HG03095 (cell line): Measurements from ENCODE around the gene PPP1R18.
"Not testable (repeated sequence)": the region's sequence is repeated elsewhere in the genome, so short reads cannot be mapped to it uniquely, and the experiment has no call there.

Experiments
- ATAC-seq: cut with Tn5 transposase; IDR thresholded peaks from one replicate; pipeline ENCODE4 v1.9.1; 2021; ENCODE audit warnings: moderate library complexity; ENCODE audit not compliant: unreplicated experiment

Gene PPP1R18, protein sequence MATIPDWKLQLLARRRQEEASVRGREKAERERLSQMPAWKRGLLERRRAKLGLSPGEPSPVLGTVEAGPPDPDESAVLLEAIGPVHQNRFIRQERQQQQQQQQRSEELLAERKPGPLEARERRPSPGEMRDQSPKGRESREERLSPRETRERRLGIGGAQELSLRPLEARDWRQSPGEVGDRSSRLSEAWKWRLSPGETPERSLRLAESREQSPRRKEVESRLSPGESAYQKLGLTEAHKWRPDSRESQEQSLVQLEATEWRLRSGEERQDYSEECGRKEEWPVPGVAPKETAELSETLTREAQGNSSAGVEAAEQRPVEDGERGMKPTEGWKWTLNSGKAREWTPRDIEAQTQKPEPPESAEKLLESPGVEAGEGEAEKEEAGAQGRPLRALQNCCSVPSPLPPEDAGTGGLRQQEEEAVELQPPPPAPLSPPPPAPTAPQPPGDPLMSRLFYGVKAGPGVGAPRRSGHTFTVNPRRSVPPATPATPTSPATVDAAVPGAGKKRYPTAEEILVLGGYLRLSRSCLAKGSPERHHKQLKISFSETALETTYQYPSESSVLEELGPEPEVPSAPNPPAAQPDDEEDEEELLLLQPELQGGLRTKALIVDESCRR

DNA sequence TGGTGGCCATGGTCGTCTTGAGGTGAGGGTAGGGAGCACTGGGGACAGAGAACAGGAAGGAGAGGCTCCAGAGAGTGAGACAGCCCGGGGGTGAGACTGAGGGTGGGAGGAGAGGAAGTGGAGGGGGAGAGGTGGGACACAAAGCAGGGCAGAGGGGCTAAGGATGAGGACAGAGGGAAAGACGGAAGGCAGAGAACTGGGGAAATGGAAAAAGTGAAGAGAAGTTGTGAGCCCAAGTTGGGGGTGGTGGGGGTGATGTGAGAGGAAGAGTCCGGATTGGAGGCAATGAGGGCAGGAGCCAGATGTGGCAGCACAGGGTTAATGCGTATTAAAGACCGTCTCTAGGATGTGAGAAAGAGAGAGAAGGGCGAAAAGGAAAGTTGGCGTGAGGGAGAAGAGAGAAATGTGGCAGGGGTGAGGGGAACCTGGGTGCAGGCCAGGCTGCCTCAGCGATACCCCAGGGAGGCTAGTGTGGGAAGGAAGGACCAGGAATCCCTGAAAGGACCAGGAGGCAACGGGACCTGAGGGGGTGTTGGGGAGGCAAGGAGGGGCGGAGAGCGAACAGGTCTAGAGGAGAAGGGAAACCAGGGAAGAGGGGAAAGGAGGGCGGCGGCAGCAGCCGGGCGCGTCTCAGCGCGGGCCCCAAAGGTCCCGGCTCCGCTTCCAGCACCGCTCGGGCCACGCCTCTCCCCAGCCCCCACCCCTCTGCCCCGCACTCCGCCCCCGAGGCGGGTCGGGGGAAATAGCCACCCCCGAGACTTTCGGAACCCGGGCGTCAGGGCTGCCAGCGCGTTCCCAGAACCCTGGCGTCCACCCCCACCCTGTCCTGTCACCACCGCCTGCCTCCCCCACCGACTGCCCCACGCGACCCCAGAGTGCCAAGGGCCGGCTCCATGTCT, at the start of gene PPP1R18:
PPP1R18 (minus strand) TSS at position 637 of the 899 bp plus-strand sequence; CDS start at position 10, 627 bp downstream.
- ATAC-seq = no peak

DNA sequence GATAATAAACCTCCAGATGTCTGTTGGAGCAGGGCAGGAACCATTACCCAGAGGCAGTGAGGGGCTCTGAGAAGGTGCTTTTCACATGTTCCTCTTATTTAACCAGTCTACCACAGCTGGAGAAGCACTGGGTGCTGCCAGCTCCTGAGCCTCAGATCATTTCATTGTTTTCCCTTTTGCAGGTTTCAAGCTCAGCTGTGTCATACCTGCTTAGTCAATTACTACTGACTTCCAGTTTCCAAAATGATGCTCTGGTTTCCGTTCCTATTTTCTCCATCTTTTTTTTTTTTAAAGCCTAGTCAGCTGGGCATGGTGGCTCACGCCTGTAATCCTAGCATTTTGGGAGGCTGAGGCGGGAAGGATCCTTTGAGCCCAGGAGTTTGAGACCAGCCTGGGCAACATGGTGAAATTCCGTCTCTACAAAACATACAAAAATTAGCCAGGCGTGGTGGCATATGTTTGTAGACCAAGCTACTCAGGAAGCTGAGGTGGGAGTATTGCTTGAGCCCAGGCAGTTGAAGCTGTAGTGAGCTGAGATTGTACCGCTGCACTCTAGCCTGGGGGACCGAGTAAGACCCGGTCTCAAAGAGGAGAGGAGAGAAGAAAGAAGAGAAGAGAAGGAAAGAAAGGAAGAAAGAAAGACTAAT, 49.3 kb upstream of the PPP1R18 start:
- ATAC-seq = no peak

DNA sequence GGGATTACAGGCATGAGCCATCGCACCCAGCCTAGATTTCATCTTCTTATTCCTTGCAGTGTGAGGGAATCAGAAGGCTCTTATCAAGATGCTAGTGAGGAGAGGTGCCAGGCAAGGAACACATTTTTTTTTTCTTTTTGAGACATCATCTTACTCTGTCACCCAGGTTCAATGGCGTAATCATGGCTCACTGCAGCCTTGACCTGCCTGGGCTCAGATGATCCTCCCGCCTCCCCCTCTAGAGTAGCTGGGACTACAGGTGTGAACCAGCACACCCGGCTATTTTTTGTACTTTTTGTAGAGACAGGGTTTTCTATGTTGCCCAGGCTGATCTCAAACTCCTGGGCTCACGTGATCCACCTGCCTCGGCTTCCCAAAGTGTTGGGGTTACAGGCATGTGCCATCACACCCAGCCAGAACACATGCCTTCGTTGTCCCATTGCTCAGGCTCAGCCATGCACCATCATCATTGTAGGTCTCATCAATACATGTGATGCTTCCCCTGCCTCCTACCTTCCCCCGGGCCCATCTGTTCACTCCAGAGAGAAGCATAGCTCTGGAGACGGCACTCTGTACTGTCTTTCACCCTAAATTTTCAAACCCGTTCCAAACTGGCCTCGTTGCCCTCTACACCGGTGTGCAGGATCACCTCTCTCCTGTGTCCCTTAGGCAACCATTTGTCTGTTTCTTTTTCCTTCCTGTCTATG, 45.9 kb upstream of the PPP1R18 start:
- ATAC-seq = no peak

DNA sequence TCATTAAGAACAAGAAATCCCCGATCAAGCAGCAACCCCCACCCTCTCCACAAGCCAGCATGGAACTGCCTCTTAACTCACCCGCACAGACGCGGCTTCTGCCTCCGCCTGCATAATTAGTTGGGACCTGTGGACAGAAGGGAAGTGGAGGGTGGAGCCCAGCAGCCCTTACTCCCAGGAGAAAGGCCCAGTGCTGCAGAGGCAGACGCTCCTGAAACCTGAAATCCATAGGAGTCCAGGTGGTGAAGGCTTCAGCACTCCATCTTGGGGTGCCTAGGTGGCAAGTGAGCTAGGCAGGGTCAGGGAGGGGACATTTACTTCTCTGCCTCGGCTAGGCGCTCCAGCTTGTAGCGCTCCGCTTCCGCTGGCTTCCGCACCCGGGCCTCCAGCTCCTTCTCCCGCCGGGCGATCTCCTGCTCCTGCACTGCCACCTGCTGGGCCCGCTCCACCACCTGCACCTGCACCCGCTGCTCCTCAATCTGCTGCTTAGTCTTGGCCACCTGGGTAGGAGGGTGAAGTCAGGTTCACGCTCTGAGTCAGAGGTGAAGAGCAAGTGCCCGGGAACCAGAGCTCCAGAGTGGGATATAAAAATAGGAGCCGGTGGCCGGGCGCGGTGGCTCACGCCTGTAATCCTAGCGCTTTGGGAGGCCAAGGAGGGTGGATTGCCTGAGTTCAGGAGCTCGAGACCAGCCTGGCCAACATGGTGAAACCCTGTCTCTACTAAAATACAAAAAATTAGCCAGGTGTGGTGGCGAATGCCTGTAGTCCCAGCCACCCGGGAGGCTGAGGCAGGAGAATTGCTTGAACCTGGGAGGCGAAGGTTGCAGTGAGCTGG, 44.4 kb upstream of the PPP1R18 start:
- ATAC-seq = no peak

DNA sequence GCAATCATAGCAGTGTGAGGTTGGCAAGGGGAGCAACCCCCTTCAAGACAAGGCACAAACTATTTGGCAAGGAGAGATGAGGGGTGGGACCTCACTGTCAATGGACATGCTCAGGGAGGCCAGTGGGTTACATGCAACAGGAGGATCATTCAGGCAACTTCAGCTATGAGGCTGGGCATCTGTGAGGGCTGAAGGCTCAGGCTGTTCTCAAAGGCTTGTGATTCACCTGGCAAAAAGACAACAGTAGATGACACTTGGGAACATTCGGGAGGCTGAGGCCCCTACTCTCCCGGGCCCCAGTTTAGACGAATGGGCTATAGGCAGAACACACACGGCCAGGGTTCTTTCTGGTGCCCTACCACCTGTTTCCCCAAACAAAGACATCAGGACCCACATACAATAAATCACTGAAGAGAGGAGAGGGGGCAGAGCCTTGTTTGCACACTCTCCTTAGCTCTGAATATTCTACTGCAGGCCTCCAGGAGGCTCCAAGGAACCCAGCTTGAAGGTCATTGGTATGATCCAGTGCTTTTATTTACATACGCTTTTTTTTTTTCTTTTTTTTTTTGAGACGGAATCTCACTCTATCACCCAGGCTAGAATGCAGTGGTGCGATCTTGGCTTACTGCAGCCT, 41.6 kb upstream of the PPP1R18 start:
- no peak for ATAC-seq

DNA sequence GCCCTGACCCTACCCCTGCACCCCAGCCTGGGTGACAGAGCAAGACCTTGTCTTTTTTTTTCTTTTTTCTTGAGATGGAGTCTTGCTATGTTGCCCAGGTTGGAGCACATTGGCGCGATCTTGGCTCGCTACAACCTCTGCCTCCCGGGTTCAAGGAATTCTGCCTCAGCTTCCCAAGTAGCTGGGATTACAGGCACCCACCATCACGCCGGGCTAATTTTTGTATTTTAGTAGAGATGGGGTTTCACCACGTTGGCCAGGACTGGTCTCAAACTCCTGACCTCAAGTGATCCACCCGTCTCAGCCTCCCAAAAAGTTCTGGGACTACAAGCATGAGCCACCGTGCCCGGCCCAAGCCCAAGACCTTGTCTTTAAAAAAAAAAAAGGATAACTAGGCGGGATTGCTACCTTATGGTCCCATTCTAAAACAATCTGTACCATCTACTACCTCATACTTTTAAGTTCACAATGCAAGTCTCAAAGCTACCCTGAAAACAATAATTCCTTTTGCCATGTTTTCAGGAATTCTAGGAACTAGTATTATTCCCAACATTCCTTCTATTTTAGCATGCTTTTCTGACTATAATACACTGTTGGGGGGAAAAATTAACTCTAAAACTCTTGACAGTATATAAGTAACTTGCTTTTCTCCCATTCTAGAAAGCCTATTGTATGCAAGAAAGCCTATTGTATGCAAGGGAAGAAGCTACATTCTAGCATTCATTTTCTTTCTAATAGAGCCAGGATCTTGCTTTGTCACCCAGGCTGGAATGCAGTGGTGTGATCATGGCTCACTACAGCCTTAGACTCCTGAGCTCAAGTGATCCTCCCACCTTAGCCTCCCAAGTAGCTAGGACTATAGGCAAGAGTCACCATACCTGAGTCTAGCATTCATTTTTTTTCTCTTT, 40.3 kb upstream of the PPP1R18 start:
- ATAC-seq = no peak

DNA sequence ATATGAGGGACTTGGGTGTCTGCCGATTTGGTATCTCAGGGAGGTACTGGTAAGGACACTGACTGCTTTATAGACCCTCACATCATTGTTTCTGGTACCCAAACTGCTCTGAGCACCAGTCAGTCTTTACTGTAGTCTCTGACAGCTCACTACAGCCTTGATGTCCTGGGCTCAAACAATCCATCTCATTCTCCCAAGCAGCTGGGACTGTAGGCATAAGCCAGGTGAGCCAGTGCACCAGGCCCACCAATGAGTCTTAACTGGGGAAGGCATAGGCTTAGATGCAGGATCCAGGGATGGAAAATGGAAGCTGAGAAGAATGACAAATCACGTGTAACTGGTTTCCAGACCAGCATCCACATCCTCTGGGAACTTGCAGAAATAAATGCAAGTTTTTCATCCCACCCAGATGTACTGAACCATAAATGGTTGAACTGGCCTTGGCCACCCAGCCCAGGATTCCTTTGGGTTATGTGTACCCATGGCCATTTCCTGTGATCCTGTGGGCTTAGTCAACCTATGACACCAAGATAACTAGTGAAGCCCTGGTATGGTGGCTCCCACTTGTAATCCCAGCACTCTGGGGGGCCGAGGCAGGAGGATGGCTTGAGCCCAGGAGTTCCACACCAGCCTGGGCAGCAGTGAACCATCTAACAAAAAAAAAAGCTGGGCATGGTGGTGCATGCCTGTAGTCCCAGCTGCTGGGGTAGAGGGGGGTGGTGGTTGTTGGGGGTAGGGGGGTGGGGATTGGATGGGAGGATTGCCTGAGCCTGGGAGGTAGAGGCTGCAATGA, 39.5 kb upstream of the PPP1R18 start:
- no peak for ATAC-seq

DNA sequence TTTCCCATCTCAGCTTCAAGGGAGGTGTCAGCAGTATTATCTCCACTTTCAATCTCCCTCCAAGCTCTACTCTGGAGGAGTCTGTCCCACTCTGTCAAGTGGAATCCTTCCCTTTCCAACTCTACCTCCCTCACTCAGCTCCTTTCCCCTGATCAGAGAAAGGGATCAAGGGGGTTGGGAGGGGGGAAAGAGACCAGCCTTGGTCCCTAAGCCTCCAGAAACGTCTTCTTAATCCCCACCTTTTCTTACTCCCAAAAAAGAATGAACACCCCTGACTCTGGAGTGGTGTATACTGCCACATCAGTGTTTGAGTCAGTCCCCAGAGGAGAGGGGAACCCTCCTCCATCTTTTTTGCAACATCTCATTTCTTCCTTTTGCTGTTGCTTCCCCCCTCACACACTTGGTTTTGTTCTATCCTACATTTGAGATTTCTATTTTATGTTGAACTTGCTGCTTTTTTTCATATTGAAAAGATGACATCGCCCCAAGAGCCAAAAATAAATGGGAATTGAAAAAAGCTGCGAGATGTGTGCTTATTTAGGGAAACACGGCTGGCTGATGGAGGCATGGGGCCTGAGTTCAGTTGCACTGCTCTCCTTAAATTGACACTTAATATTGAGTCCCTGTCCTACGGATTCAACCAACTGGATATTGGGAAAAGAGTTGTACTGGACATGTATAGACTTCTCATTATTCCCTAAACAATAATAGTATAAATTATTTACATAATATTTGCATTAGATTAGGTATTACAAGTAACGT, 38.6 kb upstream of the PPP1R18 start:
- ATAC-seq = no peak

DNA sequence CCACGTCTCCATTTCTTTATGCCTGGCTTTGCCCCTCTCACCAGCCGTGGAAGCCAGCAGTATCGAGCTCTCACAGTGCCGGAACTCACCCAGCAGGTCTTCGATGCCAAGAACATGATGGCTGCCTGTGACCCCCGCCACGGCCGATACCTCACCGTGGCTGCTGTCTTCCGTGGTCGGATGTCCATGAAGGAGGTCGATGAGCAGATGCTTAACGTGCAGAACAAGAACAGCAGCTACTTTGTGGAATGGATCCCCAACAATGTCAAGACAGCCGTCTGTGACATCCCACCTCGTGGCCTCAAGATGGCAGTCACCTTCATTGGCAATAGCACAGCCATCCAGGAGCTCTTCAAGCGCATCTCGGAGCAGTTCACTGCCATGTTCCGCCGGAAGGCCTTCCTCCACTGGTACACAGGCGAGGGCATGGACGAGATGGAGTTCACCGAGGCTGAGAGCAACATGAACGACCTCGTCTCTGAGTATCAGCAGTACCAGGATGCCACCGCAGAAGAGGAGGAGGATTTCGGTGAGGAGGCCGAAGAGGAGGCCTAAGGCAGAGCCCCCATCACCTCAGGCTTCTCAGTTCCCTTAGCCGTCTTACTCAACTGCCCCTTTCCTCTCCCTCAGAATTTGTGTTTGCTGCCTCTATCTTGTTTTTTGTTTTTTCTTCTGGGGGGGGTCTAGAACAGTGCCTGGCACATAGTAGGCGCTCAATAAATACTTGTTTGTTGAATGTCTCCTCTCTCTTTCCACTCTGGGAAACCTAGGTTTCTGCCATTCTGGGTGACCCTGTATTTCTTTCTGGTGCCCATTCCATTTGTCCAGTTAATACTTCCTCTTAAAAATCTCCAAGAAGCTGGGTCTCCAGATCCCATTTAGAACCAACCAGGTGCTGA, 37.6 kb upstream of the PPP1R18 start:
- ATAC-seq = not testable (repeated sequence)

DNA sequence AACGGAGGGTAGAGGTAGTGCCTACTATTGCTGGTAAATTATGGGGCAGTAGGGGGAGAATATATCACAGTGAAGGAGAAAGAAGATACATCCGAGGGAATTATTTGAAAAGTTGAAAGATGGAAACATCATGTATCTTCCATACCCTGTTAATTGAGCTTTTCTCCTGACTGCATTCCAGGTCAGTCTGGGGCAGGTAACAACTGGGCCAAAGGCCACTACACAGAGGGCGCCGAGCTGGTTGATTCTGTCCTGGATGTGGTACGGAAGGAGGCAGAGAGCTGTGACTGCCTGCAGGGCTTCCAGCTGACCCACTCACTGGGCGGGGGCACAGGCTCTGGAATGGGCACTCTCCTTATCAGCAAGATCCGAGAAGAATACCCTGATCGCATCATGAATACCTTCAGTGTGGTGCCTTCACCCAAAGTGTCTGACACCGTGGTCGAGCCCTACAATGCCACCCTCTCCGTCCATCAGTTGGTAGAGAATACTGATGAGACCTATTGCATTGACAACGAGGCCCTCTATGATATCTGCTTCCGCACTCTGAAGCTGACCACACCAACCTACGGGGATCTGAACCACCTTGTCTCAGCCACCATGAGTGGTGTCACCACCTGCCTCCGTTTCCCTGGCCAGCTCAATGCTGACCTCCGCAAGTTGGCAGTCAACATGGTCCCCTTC, 36.9 kb upstream of the PPP1R18 start:
- ATAC-seq = not testable (repeated sequence)

DNA sequence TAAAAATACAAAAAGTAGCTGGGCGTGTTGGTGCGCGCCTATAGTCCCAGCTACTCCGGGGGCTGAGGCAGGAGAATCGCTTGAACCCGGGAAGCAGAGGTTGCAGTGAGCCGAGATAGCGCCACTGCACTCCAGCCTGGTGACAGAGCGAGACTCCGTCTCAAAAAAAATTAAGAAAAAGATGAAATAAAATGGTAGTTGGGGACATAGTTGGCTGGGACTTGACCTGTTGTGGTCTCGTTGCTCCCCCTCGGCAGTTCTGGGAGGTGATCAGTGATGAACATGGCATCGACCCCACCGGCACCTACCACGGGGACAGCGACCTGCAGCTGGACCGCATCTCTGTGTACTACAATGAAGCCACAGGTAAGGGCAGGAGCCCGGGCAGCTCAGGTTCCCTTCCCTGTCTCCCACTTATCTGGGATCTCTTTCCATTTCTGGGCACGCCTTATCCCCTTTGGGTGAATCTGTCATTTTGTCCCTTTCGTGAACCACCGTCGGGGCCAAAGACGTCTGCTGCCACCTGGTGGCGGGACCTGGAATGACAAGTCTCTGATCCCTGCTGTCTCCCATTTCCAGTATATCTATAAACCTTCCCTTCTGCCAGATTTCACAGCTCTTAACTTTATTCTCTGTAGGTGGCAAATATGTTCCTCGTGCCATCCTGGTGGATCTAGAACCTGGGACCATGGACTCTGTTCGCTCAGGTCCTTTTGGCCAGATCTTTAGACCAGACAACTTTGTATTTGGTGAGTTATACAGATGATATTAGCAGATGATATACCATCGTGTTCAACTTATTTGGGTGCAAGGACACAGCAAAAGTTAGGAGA, 36.1 kb upstream of the PPP1R18 start:
- no peak for ATAC-seq

DNA sequence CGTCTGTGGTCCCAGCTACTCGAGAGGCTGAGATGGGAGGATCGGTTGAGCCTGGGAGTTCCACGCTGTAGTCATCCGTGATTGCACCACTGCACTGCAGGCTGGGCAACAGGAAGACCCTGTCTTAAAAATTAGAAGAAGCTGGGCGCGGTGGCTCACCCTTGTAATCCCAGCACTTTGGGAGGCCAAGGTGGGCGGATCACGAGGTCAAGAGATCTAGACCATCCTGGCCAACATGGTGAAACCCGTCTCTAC, 35.5 kb upstream of the PPP1R18 start:
- not testable (repeated sequence) for ATAC-seq

DNA sequence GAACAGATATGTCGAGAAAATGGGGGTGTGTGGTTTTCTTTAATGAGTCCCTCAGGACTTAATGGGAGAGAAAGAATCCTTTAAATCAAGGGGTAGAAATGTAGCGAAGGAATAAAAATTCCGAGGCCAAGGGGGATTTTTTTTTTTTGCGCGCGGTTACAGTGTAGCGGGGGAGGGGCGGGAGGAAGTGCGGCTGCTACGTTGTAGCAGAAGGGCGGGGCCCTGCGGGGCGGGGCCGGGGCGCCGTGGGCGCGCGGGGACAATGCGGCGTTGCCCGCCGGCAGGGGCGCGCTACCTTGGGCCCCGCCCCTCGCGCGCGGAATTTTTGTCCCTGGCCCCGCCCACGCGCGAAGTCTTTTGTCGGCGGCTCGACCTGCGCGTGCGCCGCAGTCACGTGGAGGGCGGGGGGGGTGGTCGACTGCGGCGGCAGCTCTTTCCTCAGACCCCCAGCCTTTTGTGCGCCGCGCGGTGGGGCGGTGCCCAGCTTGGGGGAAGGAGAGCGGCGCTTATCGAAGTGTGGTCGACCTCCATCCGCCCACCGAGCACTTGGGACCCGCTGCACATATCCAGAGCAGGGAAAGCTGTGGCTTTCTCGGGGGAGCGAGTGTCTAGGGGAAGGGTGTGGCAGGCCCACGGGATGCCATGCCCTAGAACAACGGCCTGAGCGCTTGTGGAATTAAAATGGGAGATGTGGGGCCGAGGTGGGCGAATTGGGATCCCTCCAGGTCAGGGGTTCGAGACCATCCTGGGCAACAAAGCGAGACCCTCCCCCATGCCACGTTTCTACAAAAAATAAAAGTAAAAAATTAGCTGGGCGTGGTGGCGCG, 35.0 kb upstream of the PPP1R18 start:
- no peak for ATAC-seq
